Stimulated activated CD4-positive, alpha-beta T cell treated with anti-CD3 and anti-CD28 coated beads, Interleukin-1b, Interleukin-23, amount 100 ng/mL, for 48 hours (primary cell): ENCODE results near the gene ZNF18.
"Not testable (repeated sequence)": the region's sequence is repeated elsewhere in the genome, so short reads cannot be mapped to it uniquely, and the experiment has no call there.

ENCODE experiments used
- DNase-seq: peaks from one replicate; pipeline ENCODE4 v3.0.0-alpha.2; 2020

Gene ZNF18

DNA sequence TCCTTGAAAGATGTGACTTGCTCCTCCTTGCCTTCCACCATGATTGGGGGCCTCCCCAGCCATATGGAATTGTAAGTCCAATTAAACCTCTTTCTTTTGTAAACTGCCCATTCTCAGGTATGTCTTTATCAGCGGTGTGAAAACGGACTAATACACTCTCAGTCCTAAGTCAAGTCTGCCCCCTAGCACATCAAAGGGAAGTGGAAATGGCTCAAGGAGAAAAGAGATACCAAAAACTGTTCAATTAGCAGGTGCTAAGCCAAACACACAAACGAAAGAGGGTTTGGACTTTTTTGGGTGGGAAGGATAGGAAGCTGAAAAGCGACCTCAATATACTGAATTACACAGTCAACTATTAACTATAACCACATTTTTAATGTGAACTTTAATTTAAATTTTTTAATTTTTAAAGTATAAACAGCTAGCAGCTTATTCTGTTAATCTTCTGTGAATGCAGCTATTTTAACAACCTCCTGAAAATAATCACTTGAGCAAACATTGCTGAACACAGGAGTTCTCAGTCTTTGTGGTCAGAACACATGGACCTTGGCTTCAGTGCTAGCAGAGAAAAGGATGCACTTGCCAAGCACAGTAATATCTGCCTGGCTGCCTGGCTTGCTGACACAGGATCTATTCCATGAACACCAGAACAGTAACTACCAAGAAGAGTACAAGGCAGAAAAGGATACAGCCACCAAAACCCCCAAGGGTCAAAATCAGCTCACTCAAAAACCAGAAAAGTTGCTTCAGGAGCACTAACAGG, 10.9 kb downstream of the ZNF18 start:
- no peak for DNase-seq

DNA sequence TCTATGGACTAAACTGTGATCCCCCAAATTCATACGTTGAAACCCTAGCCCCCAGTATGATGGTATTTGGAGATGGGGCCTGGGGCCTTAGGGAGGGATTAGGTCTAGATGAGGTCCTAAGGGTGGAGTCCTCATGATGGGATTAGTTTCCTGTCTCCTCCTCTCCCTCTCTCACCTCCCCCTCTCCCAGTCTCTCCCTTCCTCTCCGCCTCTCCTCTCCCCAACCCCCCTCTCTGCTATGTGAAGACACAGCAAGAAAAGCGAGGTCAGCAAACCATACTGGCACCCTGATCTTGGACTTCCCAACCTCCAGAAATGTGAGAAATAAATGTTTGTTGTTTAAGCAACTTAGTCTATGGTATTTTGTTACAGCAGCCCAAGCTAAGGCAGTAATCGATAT, 15.4 kb downstream of the ZNF18 start:
- DNase-seq = no peak

DNA sequence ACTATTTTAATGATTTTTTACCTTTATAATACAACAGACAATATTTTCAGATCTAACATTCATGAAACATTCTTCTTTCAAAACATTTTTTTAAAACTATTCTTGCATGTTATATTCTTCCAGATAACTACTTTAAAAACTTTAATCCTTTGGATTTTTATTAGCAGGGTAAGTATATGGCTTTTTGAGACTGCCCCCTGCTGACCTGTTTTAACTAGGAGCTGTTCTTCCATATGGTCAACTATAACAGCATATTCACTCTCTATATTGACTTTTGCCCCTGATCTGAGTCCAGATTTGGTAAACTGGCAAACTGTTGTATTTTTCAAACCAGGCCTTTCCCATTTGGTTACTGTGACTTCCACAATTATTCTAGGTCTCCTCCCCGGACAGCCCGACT, 16.5 kb downstream of the ZNF18 start:
- no peak for DNase-seq

DNA sequence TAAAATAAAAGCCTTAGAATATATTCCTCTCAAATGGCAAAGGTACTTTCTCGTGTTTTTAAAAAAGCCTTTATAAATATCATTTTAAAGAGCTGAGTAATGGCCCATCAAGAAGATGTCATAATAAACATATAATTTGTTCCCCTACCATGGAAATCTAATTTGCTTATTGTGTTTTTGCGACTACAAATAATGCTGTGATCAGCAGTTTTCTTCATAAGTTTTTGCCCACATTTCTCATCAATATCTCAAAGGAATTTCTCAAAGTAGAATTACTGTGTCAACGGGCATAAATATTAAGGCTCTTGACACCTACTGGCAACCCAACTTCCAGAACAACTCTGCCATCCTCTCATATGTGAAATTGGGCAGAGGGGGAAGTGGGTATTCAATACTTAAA, 17.5 kb downstream of the ZNF18 start:
- DNase-seq = no peak

DNA sequence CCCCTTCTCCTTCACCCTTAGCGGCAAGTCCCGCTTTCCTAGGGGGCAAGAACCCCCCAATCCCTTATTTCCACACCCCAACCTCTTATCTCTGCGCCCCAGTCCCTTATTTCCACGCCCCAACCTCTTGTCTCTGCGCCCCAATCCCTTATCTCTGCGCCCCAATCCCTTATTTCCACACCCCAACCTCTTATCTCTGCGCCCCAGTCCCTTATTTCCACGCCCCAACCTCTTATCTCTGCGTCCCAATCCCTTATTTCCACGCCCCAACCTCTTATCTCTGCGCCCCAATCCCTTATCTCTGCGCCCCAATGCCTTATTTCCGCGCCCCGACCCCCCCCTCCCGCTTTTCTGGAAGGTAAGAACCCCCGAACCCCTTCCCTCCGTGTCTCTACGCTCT, 24.5 kb downstream of the ZNF18 start:
- DNase-seq = not testable (repeated sequence)

DNA sequence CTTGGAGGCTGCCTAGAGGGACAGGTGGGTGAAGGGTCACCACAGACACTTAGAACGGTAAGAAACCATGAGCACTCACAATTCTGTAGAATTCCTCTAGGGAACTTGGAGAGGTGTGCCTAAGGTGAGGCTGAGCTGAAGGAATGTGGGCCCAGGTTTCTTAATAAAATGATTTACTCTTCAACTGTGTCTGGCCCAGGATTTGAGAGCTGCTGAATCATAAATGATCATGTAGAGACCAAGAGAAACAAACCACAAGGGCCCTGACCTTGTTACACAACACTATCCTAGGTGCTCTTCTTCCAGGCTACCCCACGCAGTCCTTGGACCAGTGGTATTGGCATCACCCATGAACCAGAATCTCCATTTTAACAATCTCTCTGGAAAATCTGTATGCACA, 27.7 kb downstream of the ZNF18 start:
- no peak for DNase-seq

DNA sequence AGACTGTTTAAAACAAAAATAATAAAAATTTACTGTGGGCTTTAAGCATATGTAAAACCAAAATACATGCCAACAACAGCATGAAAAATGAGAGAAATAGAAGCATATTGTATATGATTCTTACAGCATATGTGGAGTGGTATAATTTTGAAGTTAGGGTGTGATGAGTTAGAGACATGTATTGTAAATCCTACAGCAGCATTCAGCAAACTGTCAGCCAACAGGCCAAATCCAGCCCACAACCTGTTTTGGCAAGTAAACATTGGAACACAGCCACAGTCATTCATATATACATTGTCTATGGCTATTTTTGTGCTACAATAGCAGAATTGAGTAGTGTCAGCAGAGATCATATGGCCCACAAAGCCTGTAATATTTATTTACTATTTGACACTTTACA, 42.3 kb downstream of the ZNF18 start:
- no peak for DNase-seq

DNA sequence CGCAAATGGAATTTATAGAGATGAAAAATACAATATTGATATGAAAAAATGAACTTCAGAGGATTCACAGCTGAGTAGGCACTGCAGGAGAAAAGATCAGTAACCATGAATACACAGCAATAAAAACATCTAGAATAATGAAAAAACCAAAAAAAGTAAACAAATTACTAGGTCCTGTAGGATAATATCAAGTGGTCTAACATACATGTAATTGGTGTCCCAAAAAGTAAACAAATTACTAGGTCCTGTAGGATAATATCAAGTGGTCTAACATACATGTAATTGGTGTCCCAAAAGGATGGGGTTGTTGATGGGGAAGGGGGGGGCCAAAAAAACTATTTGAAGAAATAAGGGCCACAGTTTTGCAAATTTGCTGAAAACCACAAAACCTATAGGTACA, 43.4 kb downstream of the ZNF18 start:
- DNase-seq = no peak

DNA sequence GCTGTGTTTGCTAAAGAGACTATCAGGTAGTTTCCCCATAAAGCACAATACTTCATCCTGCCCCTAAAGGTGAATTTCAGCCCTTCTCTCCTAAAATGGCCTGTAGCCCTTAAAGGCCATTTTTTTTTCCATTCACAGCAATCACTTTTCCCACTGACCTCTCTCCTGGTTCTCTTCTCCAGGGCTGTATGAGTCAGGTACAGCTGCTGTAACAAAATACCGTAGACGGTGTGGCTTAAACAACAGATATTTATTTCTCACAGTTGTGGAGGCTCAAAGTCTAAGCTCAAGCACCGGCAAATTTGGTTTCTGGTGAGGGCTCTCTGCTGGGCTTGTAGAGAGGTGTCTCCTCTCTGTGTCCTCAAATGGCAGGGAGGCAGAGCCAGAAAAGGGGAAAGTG, 44.7 kb downstream of the ZNF18 start:
- DNase-seq = no peak

DNA sequence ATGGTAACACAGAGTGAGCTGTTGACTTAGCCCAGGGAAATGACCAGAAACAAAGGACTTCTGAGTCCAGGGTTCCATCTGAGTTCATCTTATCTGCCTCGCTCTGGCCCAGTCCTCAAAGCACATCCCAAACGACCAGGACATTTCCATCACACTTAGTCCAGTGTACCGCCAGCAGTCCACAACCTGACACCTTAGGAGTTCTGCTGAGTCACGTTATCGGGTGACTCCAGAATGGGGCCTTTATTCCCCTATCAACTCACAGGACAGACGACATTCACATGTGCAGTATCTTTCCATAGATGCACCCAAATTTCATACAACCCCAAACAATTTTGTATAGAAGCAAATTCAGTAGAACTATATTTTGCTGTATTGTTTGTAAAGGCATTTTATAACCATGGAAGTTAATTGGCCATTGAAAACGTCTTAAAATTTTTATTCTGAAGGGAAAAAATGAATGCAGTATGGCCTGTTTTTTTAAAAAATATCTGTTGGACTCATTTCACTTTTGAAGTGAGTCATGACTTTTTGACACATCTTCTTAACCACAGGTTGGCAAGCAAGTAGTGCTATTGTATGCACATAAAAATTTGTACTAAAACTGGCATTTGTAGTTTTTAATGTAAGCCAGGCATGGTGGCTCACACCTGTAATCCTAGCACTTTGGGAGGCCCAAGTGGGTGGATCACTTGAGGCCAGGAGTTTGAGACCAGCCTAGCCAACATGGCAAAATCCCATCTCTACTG, 46.3 kb downstream of the ZNF18 start:
- no peak for DNase-seq

DNA sequence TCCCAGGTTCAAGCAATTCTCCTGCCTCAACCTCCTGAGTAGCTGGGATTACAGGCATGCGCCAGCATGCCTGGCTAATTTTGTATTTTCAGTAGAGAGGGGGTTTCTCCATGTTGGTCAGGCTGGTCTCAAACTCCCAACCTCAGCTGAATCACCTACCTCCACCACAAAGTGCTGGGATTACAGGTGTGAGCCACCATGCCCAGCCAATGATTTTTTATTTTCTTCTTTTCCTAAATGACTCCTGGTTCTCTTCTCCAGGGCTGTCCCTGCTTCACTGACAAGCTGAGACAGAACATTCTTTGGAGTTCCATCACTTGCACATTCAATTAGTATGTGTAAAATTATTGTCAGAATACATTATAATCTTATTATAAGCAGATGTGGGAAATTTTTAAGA, 47.7 kb downstream of the ZNF18 start:
- not testable (repeated sequence) for DNase-seq

DNA sequence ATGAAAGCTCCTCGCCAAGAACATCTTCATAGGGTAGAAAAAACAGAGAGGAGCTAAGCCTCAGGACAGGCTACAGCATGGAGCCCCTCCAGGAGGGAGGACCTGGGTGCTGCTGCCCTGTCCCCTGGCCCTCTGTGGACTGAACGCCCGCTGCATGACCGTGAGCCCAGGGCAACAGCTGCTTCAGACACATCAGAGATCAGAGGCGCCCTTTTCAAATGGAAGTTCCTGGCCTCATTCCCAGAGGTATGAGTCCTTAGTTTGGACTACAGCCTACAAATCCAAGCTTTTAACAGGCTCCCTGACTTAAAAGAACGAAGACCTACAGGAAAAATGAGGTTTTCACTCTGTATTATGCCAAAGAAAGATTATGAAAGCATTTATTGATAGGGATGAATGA, 48.5 kb downstream of the ZNF18 start:
- no peak for DNase-seq

DNA sequence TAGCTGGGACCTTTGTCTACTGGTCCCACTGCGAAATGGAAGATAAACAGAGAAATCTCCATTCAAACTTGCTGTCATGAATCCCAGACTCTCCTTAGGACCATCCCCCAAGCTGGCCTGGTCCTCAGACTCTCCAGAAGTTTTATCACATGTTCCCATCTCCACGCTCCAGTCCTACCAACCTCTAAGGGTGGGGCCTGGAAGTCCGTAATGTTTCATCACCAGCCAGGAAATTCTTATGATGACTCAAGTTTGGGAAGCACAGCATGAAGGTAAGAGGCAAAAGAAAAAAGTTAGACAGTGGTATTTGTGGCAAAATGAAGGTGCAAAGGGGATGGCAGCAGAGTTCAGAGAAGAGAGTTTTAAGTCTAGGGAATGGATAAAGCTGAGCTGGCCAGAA, 52.7 kb downstream of the ZNF18 start:
- no peak for DNase-seq

DNA sequence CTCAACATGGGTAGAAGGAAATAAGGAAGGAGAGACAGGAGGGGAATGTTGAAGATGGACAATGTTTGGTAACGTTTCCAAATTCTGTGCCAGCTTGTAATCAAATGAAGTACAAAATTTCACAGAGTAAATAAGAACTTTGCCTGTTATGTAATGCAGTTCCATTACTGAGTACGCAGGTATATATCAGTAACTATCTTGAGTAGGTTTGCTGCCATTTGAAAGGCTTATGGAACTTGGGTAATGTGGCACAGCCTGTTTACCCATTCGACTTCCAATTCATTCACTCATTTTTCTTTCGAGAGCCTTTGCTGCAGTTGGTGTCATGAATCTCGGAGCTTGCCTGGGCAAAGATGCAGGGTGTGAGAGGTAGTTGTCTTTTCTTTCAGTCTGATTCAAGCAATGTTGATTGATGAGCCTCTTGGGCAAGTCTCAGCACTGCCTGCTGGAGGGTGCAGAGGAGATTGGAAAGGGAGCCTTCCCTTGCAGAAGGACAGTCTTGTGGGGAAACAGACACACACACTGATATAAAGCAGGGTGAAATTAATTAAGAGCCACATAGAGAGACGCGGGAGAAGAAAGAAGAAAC, 53.4 kb downstream of the ZNF18 start:
- DNase-seq = no peak

DNA sequence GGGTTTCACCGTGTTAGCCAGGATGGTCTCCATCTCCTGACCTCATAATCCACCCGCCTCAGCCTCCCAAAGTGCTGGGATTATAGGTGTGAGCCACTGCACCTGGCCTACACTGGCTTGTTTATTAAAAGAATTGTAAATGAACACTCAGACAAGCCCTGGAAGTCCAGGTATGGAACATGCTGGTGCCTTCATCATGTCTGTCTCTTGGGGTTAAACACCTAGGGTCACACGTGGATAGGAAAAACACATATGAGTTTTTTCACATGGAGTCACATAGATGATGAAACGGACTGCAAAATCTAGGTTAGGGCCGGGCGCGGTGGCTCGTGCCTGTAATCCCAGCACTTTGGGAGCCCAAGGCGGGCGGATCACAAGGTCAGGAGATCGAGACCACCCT, 54.2 kb downstream of the ZNF18 start:
- not testable (repeated sequence) for DNase-seq

DNA sequence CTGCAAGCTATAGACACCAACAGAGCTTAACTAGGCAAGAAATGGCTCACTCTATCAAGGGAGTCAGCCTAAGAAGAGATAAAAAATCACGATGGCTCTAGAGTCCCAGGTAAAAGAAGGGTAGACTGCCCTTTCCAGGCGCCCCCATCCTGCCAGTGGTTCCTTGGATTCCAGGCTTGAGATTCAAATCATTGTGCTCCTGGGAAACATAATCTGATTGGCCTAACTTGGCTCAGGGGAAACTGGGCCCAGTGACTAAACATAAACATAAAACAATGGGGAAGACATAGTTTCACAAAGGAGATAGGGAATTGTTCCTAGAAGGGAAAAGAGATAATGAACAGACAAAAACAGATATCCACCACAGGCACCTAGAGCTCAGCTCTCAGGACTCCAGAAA, 56.4 kb downstream of the ZNF18 start:
- DNase-seq = no peak

DNA sequence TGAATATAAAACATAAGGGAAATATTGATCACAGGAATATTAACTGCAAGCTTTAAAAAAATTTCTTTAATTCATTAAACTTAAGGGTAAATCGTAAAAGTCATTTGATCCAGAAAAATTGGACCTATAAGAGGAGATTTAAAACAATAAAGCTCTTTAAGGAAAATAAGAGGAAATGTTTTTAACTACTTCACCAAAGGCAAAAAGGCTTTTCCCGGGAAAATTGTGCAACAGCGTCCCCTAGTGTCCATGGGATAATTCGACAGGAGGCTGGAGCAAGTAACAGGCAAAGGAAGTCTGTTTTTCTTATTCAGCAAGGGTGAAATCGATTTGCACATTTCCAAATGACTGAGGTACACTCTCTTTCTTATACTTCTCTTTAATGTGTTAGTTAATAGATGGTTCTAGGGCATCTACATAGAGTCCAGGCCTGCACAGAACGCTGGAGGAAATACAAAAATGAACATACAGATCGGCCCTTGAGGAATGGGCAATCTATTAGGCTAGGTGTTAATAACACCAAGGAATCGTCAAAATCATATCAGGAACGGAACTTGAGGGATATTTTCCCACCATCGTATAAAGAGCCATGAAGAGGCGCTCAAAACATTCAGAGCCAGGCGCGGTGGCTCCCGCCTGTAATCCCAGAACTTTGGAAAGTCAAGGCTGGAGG, 61.4 kb downstream of the ZNF18 start:
- peak; percentile 15 for DNase-seq

DNA sequence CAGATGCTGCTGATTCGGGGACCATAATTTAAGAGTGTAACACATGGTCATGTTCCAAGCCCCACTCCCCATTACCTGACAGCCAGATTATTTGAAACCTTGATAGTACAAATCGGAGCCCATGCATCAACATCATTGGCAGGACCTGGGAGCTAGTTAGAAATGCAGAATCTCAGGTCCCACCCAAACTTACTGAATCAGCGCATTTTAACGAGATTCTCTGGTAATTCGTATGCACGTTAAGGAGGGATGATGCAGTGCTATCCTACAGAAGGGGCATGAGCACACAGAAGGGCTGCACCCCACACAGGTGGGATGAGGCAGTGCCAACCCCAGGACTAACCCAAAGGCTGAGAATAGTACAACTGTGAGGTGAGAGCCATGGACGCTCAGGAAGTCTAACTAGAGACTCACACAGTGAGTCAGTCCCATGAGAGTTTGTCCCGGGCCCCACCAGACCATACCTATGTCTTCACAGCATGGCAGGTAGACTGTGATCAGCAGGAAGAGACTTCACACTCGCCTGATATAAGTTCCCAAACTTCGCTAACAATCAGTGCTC, 64.9 kb downstream of the ZNF18 start:
- no peak for DNase-seq

DNA sequence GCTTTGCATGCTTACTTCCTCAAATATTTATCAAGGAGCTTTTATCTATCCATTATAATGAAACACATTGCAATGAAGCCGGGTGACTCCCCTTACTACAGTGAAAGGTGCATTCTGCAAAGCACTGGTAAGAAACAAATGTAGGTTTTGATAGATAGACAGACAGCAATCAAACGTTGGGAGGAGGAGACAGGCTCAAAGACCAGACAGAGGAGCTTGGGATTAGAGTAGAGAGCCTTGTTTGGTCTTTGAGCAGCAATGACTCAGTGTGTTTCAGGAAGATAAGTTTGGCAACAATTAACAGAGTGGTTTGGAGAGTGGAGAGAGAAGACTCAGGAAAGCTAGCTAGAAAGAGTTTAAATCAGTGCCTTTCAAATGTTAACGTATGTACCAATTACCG, 68.8 kb downstream of the ZNF18 start:
- no peak for DNase-seq
